PC-9 (cell line): ENCODE results near the gene RNF19B. TPM values are rescaled to one million over a fixed set of nuclear protein-coding genes. Genes with fewer than 3 reads are reported as not detected.
"Not testable (repeated sequence)": the region's sequence is repeated elsewhere in the genome, so short reads cannot be mapped to it uniquely, and the experiment has no call there.

Experiments
- BruUV-seq: library from RNA; stranded (reverse); fragments of 400-500 nt; replicated peaks from 2 replicates; lab custom pipeline; 2021; lab: Mats Ljungman, UMichigan
- CTCF ChIA-PET: fragments of 300-600 bp; sonication (Branson Sonifier 250); formaldehyde crosslinking; loops from one replicate; lab custom pipeline; 2022; ENCODE audit warnings: antibody characterized with exemption; lab: Charles Lee
- POLR2A ChIA-PET: fragments of 300-600 bp; sonication (Branson Sonifier 250); formaldehyde crosslinking; loops from one replicate; lab custom pipeline; 2022; ENCODE audit warnings: antibody characterized with exemption; ENCODE audit not compliant: unreplicated experiment; lab: Charles Lee
- DNase-seq, 2 experiments: peaks; one replicate each; pipeline versions ENCODE4 v3.0.0 to v3.0.0-alpha.2; 2015 to 2022; ENCODE audit warnings: mixed read lengths in 1 of 2
- H2AFZ ChIP-seq: fragments of 200-600 bp; sonication (generic); 2 replicates; pipeline ENCODE4 v1.8.1; 2017; ENCODE audit warnings: antibody characterized with exemption
- H3F3A ChIP-seq: fragments of 200-600 bp; sonication (generic); 2 replicates; pipeline ENCODE4 v1.8.1; 2017; ENCODE audit warnings: antibody characterized with exemption, mild to moderate bottlenecking, low read depth; ENCODE audit not compliant: insufficient read depth
- H3K27ac ChIP-seq: fragments of 200-600 bp; sonication (generic); 2 replicates; pipeline ENCODE4 v1.6.1; 2016; ENCODE audit warnings: mixed run types
- H3K27me3 ChIP-seq: fragments of 200-600 bp; sonication (generic); 2 replicates; pipeline ENCODE4 v1.6.1; 2016; ENCODE audit warnings: low read depth, mixed run types; ENCODE audit not compliant: insufficient read depth
- H3K36me3 ChIP-seq: fragments of 200-600 bp; sonication (generic); 2 replicates; pipeline ENCODE4 v1.6.1; 2016; ENCODE audit warnings: low read depth, mixed run types
- H3K4me1 ChIP-seq: fragments of 200-600 bp; sonication (generic); replicated peaks from 2 replicates; pipeline ENCODE4 v1.6.1; 2016; ENCODE audit warnings: mixed run types; ENCODE audit not compliant: insufficient read depth
- H3K4me2 ChIP-seq: fragments of 200-600 bp; sonication (generic); 2 replicates; pipeline ENCODE4 v1.6.1; 2017; ENCODE audit warnings: mixed run types
- H3K4me3 ChIP-seq: fragments of 200-600 bp; sonication (generic); 2 replicates; pipeline ENCODE4 v1.6.1; 2016; ENCODE audit warnings: mixed run types
- H3K79me2 ChIP-seq: fragments of 200-600 bp; sonication (generic); 2 replicates; pipeline ENCODE4 v1.6.1; 2017; ENCODE audit warnings: low read depth, mixed run types
- H3K9me2 ChIP-seq: fragments of 200-600 bp; sonication (generic); 2 replicates; pipeline ENCODE4 v1.8.1; 2017; ENCODE audit warnings: mild to moderate bottlenecking; ENCODE audit not compliant: insufficient read depth
- H3K9me3 ChIP-seq: fragments of 200-600 bp; sonication (generic); 2 replicates; pipeline ENCODE4 v1.8.1; 2016; ENCODE audit warnings: low read depth; ENCODE audit not compliant: insufficient read depth
- H4K20me1 ChIP-seq: fragments of 200-600 bp; sonication (generic); 2 replicates; pipeline ENCODE4 v1.8.1; 2017; ENCODE audit not compliant: insufficient read depth
- EZH2 ChIP-seq: fragments of 200-600 bp; sonication (generic); IDR thresholded peaks from 2 replicates; pipeline ENCODE4 v1.8.0; 2017; ENCODE audit warnings: antibody characterized with exemption, low read depth
- intact Hi-C: fragments of 100-400 bp; cut with micrococcal nuclease; formaldehyde crosslinking; loops from one replicate; pipeline ENCODE4 v1.10.0; 2022; ENCODE audit not compliant: unreplicated experiment
- total RNA-seq: library from RNA; stranded (reverse); gene quantifications from 2 replicates; pipeline ENCODE4 v1.2.3, GENCODE V29; 2021
- TF ChIP-seq, protein P1 (sequence below): fragments of 200-600 bp; sonication (generic); conservative IDR thresholded peaks from 2 replicates; pipeline ENCODE4 v1.6.1; 2017; ENCODE audit warnings: mixed run types, antibody characterized with exemption, mild to moderate bottlenecking, moderate library complexity

The RNF19B gene
- total RNA-seq, 1 experiment from 2014 or later: 25.4 TPM

DNA sequence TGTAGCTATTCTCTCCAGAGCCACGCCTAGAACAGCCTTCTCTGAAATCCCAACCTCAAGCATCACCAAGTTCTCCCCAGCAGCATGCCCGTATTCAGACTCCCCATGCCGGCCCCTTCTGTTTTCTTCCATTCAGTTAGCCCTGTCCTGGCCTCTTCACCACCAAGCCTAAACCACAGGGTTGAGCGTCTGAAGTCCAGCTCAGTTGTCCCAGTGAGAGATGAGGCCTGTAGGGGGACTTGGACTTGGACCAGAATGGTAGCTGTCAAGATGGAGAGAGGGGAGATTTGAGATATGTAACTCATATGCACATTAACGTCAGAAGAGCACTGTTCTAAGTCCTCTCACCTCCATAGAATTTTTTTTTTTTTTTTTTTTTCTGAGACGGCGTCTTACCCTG is 58.0 kb downstream of the RNF19B start:
- Histone ChIP-seq H3K36me3 (no peaks in the 10 kb centered on the region), H3K4me1 (no peaks in the 10 kb centered on the region), H2AFZ (no peak overlapping the region), H3K4me3 (no peak overlapping the region), H3K79me2 (no peaks in the 10 kb centered on the region), H3F3A (peaks cover 14% of the 10 kb centered on the region; the same call in 1 of the 2 replicates), H3K4me2 (no peak overlapping the region), H3K9me2 (no peaks in the 10 kb centered on the region), H4K20me1 (no peaks in the 10 kb centered on the region), H3K9me3 (no peaks in the 10 kb centered on the region), H3K27ac (no peak overlapping the region), H3K27me3 (no peaks in the 10 kb centered on the region)
- DNase-seq: no peak
- intact Hi-C loops: no loop called here
- ChIA-PET CTCF (no interaction called here), POLR2A (no interaction called here)
- BruUV-seq: no TSS peak
- no peak for TF ChIP-seq EZH2
- TF ChIP-seq, protein P1, sequence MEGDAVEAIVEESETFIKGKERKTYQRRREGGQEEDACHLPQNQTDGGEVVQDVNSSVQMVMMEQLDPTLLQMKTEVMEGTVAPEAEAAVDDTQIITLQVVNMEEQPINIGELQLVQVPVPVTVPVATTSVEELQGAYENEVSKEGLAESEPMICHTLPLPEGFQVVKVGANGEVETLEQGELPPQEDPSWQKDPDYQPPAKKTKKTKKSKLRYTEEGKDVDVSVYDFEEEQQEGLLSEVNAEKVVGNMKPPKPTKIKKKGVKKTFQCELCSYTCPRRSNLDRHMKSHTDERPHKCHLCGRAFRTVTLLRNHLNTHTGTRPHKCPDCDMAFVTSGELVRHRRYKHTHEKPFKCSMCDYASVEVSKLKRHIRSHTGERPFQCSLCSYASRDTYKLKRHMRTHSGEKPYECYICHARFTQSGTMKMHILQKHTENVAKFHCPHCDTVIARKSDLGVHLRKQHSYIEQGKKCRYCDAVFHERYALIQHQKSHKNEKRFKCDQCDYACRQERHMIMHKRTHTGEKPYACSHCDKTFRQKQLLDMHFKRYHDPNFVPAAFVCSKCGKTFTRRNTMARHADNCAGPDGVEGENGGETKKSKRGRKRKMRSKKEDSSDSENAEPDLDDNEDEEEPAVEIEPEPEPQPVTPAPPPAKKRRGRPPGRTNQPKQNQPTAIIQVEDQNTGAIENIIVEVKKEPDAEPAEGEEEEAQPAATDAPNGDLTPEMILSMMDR: no peak

DNA sequence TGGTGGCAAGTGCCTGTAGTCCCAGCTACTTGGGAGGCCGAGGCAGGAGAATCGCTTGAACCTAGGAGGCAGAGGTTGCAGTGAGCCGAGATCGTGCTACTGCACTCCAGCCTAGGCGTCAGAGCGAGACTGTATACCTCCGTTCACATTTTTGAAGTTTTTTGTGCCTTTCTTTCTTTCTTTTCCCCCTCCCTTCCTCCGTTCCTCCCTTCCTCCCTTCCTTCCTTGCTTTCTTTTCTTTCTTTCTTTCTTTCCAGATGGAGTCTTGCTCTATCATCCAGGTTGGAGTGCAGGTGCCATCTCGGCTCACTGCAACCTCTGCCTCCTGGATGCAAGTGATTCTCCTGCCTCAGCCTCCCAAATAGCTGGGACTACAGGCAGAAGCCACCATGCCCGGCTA is 59.0 kb downstream of the RNF19B start:
- H3K36me3 ChIP-seq, POLR2A ChIA-PET, H3K4me1 ChIP-seq, H3K9me2 ChIP-seq, H3K27me3 ChIP-seq, H3K4me3 ChIP-seq, H4K20me1 ChIP-seq, H3K4me2 ChIP-seq, CTCF ChIA-PET, intact Hi-C loops, H2AFZ ChIP-seq, H3K9me3 ChIP-seq, H3K27ac ChIP-seq, H3K79me2 ChIP-seq, BruUV-seq, DNase-seq: not testable (repeated sequence)
- H3F3A ChIP-seq: peaks cover 14% of the 10 kb centered on the region; the same call in 1 of the 2 replicates

DNA sequence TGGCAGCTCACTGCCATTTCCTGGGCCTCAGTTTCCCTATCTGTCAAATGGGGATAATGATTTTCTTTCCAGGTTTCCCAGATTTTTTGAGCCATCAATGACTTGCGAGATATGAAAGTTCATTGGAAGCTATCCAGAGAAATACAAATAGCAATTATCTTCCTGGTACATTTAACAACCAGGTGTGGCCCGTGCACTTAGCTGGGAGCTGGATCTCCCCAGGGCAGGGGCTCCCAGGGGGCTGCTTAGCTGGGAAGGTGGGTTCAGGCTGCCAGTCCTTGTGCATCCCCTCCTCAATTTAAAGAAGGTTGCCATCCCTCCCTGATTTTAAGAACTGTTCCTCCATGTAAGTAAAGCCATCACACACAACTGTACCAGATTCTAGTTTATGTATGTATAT is 59.8 kb downstream of the RNF19B start:
- Histone ChIP-seq H3K36me3 (no peaks in the 10 kb centered on the region), H3K9me2 (no peaks in the 10 kb centered on the region), H3K4me1 (no peaks in the 10 kb centered on the region), H3K4me2 (no peak overlapping the region), H4K20me1 (no peaks in the 10 kb centered on the region), H3K4me3 (no peak overlapping the region), H3K9me3 (no peaks in the 10 kb centered on the region), H3K27ac (no peak overlapping the region), H3K79me2 (0 out of 2 replicates have a peak, but pooled peaks cover 8% of the 10 kb centered on the region), H2AFZ (no peak overlapping the region), H3K27me3 (no peaks in the 10 kb centered on the region), H3F3A (peaks cover 14% of the 10 kb centered on the region; the same call in 1 of the 2 replicates)
- DNase-seq: no peak
- BruUV-seq: no TSS peak
- ChIA-PET POLR2A (interaction anchor here (0.7 kb wide), 1 partner anchor 150 kb away, joined by 9 read pairs; no protein-coding TSS in a partner anchor), CTCF (no interaction called here)
- intact Hi-C loops: no loop called here
- no peak for TF ChIP-seq EZH2

DNA sequence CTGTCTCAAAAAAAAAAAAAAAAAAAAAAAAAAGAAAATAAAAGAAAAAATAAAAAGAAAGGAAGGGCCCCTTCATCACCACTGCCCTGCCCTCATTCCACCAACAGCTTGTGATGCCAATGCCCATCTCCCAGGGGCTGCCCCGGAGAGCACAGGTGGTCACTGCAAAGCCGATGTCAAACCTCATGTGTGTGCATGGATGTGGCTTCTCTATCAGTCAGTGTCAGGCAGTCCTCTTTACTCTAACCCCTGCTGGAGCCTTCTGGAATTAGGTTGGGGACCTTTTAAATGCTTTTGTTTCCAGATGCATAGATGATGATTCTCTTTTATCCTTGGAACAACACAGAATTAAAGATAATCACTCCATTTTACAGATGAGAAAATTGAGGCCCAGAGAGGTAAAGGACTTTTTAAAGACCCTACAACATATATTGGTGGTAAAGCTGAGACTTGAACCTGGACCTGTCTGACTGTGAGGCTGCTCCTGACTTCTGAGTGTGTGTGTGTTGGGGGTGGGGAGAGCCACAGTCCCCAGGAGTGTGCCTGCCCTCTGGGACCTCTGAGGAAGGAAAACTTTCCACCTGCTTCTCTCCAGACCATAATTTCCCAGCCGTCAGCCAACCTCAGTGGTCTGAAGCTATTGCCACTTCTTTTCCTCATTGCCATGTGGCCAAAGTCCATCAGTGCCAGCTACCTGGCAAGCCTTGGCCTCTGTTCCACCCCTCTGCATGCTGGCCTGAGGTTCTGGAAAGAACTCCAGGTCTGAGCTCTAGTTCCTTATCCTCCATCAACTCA is 60.4 kb downstream of the RNF19B start:
- H3K27me3 ChIP-seq: no peaks in the 10 kb centered on the region
- H3K9me3 ChIP-seq: no peaks in the 10 kb centered on the region
- ChIA-PET CTCF (no interaction called here), POLR2A (interaction anchor here (0.7 kb wide), 1 partner anchor 151 kb away, joined by 9 read pairs; no protein-coding TSS in a partner anchor)
- no peaks in the 10 kb centered on the region for H3K4me1 ChIP-seq
- H3K27ac ChIP-seq: no peak overlapping the region
- H3K9me2 ChIP-seq: no peaks in the 10 kb centered on the region
- no peaks in the 10 kb centered on the region for H3K36me3 ChIP-seq
- H2AFZ ChIP-seq: no peak overlapping the region
- H4K20me1 ChIP-seq: no peaks in the 10 kb centered on the region; the same call in 1 of the 2 replicates
- peaks cover 14% of the 10 kb centered on the region; the same call in 1 of the 2 replicates for H3F3A ChIP-seq
- no peak overlapping the region for H3K4me3 ChIP-seq
- intact Hi-C loops: no loop called here
- H3K79me2 ChIP-seq: 0 out of 2 replicates have a peak, but pooled peaks cover 8% of the 10 kb centered on the region
- H3K4me2 ChIP-seq: no peak overlapping the region
- DNase-seq: no peak
- TF ChIP-seq, protein P1: no peak
- no TSS peak for BruUV-seq
